ENCODE measurements around the gene NASP.

- TF ChIP-seq ZBTB26 (CRISPR knock-in tag; IDR thresholded peaks at IDR 0.05; ENCODE audit: borderline replicate concordance) (no peak), BCLAF1 (IDR thresholded peaks at IDR 0.05) (no peak), SMYD3 (CRISPR knock-in tag; IDR thresholded peaks at IDR 0.05) (no peak), MAX (IDR thresholded peaks at IDR 0.05) (no peak), JDP2 (CRISPR knock-in tag; IDR thresholded peaks at IDR 0.05; ENCODE audit: borderline replicate concordance) (no peak), TGIF2 (CRISPR knock-in tag; IDR thresholded peaks at IDR 0.05) (no peak), PHB2 (IDR thresholded peaks at IDR 0.05; ENCODE audit: partially characterized antibody) (no peak), NFIC (IDR thresholded peaks at IDR 0.05; ENCODE audit: low read length) (no peak)
These were observed 26.9 kb downstream of the NASP start for GRCh38 chr1:45610589-45611226.

Measured in HepG2 (cell line).